Lower leg skin (tissue), 3 donors: ENCODE measurements around the gene APP.

ENCODE experiments used
- CTCF ChIP-seq, 3 donors: fragments of 450-650 bp; IDR thresholded peaks; one replicate each; pipeline ENCODE4 v1.5.1; 2016; ENCODE audit warnings: antibody characterized with exemption in 3 of 3, mild to moderate bottlenecking in 3 of 3, moderate library complexity in 2 of 3
- POLR2A ChIP-seq, 2 donors: fragments of 450-650 bp; IDR thresholded peaks; one replicate each; pipeline ENCODE4 v1.6.1; 2016 to 2017; ENCODE audit warnings: antibody characterized with exemption in 2 of 2, mild to moderate bottlenecking in 1 of 2, moderate library complexity in 1 of 2

GRCh38 chr21:25925936-25926335 lies 244.6 kb downstream of the APP start:
- TF ChIP-seq CTCF (IDR thresholded peaks at IDR 0.05) (no peak), POLR2A (IDR thresholded peaks at IDR 0.05) (no peak)
